Stimulated activated CD4-positive, alpha-beta T cell treated with anti-CD3 and anti-CD28 coated beads, Interleukin-4, amount 100 ng/mL, for 1 hour (primary cell): Measurements from ENCODE around the gene CD34.
A peak's percentile ranks its signal among the peaks of the same experiment; 100 is the strongest.
"Not testable (repeated sequence)": the region's sequence is repeated elsewhere in the genome, so short reads cannot be mapped to it uniquely, and the experiment has no call there.

Experiments
- DNase-seq: peaks from one replicate; pipeline ENCODE4 v3.0.0-alpha.2; 2020

Gene CD34

GRCh38 chr1:207910591-207911354, at the start of gene CD34:
CD34 (minus strand) TSS chr1:207911125; CDS start chr1:207911080, 45 bp downstream.
- DNase-seq, result peak; percentile 12

GRCh38 chr1:207960346-207960745, 49.4 kb upstream of the CD34 start:
- no peak for DNase-seq

- DNase-seq, result no peak
Observed at GRCh38 chr1:207959910-207960309, 49.0 kb upstream of the CD34 start.

- DNase-seq, result peak; percentile 23
Observed at GRCh38 chr1:207959141-207959825, 48.4 kb upstream of the CD34 start.

- no peak for DNase-seq
Observed at GRCh38 chr1:207958376-207959139, 47.6 kb upstream of the CD34 start.

GRCh38 chr1:207956986-207957385, 46.1 kb upstream of the CD34 start:
- no peak for DNase-seq

- DNase-seq, result no peak
Observed at GRCh38 chr1:207954104-207954503, 43.2 kb upstream of the CD34 start.

- DNase-seq, result no peak
Observed at GRCh38 chr1:207952617-207953542, 42.0 kb upstream of the CD34 start.

GRCh38 chr1:207951652-207952051, 40.7 kb upstream of the CD34 start:
- DNase-seq, result no peak

- DNase-seq, result no peak
Observed at GRCh38 chr1:207950750-207951149, 39.8 kb upstream of the CD34 start.

GRCh38 chr1:207949571-207950195, 38.8 kb upstream of the CD34 start:
- no peak for DNase-seq

- DNase-seq, result no peak
Observed at GRCh38 chr1:207948536-207949250, 37.8 kb upstream of the CD34 start.

- DNase-seq, result no peak
Observed at GRCh38 chr1:207946756-207947155, 35.8 kb upstream of the CD34 start.

GRCh38 chr1:207944571-207944970, 33.6 kb upstream of the CD34 start:
- DNase-seq, result no peak

GRCh38 chr1:207942337-207942741, 31.4 kb upstream of the CD34 start:
- not testable (repeated sequence) for DNase-seq

- no peak for DNase-seq
Observed at GRCh38 chr1:207941665-207942064, 30.7 kb upstream of the CD34 start.

GRCh38 chr1:207938016-207938415, 27.1 kb upstream of the CD34 start:
- no peak for DNase-seq

GRCh38 chr1:207937204-207937603, 26.3 kb upstream of the CD34 start:
- DNase-seq, result no peak

- DNase-seq, result no peak
Observed at GRCh38 chr1:207935166-207935583, 24.2 kb upstream of the CD34 start.

GRCh38 chr1:207933205-207933800, 22.4 kb upstream of the CD34 start:
- no peak for DNase-seq

- no peak for DNase-seq
Observed at GRCh38 chr1:207926984-207927383, 16.1 kb upstream of the CD34 start.
